NCI-H1694 (cell line): ENCODE results near the gene FBLN2.

Source experiments
- DNase-seq: peaks from one replicate; lab custom pipeline; 2025; lab: John Stamatoyannopoulos, UW

The FBLN2 gene

GRCh38 chr3:13605555-13605954 is 56.6 kb downstream of the FBLN2 start:
- DNase-seq: no peak

- no peak for DNase-seq
Observed at GRCh38 chr3:13607821-13608597, 59.1 kb downstream of the FBLN2 start.

DNA sequence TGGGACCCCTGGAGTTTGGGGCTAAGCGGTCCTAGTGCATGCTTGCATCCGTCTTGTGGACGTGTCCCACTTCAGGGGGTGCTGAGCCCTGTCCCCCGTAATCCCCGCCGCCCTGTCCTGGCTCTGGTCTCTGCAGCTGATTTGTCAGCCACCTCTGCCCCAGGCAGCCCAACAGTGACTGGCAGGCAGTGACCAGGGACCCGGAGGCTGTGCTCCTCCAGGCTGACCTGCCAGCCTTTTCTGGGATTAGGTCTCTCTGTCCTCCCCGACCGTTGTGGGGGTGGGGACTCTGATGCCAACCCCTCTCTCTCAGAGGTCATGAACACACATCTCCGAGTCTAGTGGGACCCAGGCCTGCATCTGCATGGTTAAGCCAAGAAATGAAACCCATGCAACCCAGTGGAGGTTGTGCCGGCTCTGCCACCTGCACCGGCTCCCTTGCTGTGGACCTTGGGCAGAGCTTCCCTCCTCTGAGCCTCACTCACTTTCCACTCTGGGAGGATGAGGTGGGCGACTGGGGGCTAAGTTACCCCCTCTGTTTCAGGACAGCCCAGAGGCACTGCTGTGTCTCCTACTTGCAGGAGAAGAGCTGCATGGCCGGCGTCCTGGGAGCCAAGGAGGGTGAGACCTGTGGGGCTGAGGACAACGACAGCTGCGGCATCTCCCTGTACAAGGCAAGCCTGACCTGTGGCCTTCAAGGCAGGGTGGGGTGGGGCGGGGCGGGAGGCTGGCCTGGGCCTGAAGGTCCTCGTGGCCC is 60.2 kb downstream of the FBLN2 start:
- DNase-seq: no peak

GRCh38 chr3:13610006-13610570 is 61.2 kb downstream of the FBLN2 start:
- no peak for DNase-seq

- no peak for DNase-seq
Observed at GRCh38 chr3:13611221-13611620, 62.3 kb downstream of the FBLN2 start.

DNA sequence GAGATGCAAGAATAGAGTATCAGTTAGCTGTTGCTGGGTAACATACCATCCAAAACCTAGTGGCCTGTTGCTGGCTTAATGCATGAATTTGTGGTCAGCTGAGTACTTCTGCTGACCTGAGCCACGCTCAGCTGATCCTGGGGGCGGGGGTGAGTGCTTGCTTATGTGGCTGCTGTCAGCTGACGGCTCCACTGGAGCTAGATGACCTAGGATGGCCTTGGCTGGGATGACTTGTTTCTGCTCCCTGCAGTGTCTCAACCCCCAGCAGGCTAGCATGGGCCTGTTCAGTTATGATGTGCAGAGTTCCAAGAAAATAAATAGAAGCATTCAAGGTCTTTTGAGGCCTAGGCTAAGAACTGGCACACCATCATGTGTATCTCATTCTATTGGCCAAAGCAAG is 63.9 kb downstream of the FBLN2 start:
- no peak for DNase-seq

GRCh38 chr3:13613343-13614190 is 64.6 kb downstream of the FBLN2 start:
- no peak for DNase-seq

DNA sequence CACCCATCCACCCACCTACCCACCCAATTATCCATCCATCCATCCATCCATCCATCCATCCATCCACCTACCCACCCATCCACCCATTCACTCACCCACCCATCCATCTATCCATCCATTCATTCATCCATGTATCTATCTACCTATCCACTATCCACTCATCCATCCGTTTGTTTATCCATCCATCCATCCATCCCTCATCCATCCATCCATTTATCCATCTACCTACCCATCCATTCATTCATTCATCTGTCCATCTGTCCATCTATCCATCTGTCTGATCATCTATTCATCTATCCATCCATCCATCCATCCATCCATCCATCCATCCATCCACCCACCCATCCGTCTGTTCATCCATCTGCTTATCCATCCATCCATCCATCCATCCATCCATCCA is 65.7 kb downstream of the FBLN2 start:
- no peak for DNase-seq

DNA sequence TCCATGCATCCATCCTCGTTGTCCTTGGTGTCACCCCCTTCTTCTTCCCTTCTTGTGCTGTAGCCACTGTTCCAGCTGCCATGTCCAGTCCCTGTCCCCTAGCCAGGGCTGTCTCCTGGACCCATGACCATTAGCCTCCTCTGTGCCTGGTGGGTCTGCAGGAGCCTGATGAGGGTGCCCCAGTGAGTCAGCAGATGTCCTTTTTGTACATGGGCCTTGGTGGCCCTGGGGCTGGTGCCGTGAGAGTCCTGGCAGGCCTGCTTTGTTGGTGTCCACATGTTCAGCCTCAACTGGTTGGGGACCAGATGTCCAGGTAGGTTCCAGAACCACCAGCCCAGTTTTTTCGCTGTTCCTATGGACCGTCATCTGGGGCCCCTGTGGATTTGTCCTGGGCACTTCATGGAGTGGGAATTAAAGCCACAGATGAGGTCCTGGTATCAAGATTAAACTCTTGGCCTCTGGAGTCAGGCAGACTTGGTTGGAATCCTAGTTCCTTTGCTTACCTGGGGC is 66.1 kb downstream of the FBLN2 start:
- no peak for DNase-seq

- no peak for DNase-seq
Observed at GRCh38 chr3:13616359-13616758, 67.4 kb downstream of the FBLN2 start.

DNA sequence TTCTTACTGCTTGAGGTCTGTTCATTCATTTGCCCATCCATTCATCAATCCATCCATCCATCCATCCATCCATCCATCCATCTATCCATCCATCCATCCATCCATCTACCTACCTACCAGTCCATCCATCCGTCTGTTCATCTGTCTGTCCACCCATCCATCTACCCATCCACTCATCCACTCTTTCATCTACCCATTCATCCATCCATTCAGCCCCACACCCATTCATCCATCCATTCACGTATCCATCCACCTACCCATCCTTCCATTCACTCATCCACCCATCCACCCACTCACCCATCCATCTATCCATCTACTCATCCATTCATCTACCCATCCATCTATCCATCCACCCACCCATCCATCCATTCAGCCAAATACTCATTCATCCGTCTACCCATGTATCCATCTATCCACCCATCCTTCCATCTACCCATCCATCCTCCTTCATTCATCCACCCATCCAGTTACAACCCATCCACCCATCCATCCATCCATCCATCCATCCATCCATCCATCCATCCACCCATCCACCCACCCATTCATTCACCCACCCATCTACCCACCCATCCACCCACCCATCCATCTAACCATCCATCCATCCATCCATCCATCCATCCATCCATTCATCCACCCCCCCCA is 68.3 kb downstream of the FBLN2 start:
- DNase-seq: no peak

DNA sequence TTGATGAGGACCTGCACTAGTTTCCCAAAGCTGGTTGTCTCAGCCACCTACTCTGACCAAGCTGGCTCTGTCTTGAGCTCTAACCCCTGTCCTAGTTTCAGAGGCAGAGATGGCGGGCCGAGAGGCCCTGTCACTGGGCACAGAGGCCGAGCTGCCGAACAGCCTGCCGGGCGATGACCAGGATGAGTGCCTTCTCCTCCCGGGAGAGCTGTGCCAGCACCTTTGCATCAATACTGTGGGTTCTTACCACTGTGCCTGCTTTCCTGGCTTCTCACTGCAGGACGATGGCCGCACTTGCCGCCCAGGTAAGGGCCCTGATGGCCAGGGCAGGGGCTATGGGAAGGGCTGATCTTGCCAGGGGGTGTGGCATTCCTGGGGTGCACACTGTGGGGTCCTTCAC is 69.1 kb downstream of the FBLN2 start:
- DNase-seq: no peak

GRCh38 chr3:13618836-13619235 is 69.9 kb downstream of the FBLN2 start:
- DNase-seq: no peak

DNA sequence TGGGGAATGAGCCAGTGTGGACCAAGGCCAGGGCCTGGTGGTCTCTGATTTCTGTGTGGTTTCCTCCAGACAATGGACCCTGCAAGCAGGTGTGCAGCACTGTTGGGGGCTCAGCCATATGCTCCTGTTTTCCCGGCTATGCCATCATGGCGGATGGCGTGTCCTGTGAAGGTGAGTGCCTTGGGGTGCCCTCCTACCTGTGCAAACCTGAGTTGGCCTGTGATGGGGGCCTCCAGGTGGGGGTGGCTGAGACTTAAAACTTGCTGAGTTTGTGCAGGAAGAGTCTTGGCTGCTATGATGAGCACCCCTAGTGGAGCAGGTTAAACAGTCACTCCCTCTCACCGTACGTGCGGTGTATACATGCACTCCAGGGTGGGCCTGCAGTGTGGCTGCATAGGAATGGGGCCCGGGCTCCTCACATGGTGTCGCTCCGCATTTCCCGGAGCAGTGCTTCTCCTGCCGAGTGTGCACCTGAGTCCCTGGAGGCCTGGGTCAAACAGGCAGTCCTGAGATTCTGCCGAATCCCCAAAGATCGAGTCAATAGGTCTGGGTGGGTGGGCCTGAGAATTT is 70.8 kb downstream of the FBLN2 start:
- DNase-seq: no peak

DNA sequence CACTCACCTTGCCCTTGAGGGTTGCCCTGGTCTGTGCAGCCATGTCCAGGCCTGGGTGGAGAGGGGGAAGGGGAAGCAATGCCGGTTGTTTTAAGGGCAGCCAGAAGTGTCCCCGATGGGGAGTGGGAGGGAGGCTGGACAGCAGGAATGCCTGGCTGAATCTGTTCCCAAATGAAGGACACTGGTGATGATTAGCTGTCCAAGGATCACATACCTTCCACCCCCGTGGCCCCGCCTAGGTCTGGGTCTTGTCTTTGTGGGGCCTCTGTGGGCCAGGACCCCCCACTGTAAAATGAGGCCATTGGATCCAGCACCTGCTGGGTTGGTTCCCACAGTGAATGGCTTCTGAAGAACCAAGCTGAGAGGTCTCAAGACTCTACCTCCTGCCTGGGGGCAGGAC is 71.4 kb downstream of the FBLN2 start:
- no peak for DNase-seq

DNA sequence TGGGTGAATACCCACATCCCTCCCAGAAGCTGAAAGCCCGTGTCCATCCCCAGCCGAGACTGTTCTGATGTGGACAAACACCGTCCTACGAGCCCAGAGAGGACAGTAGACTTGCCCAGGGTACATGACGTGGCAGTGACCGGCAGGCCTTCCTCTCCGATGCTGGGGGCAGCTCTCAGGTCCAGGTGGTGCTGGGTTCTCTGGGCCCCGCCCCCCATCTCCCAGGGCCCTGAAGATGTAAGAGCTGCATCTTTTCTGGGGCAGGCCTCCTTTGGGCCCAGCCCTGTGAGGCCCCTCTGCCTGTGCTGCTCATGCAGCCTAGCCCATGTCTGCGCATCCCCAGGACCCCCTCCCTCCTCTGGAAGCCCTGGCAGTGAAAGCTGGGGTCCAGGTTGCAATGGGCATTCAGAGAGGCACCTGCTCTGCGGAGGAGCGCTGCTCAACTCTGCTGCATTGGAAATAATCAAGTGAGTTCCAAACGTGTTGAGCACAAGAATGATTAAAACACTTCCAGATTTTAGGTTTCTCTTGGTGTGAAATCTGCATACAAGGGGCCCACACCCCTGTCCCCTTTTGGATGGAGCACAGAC is 71.9 kb downstream of the FBLN2 start:
- no peak for DNase-seq

GRCh38 chr3:13621381-13622221 is 72.7 kb downstream of the FBLN2 start:
- no peak for DNase-seq

DNA sequence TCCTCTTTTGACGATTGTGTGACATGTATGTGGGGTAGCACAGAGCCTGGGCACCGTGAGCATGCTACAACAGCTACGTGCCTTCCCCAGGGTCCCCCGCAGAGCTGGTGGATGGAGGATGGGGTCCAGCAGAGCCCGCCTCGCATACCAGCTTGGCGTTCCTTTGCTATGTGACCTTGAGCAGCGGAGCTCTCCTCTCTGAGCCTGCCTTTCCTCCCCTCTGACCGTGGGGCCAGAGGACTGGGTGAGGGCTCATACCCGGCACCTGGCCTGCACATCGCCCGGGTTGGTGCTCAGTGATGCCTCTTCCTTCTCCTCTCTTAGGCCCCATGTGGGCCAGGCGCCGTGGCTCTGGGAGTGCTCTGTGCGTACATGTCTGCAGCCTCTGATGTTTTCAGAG is 73.4 kb downstream of the FBLN2 start:
- DNase-seq: no peak

DNA sequence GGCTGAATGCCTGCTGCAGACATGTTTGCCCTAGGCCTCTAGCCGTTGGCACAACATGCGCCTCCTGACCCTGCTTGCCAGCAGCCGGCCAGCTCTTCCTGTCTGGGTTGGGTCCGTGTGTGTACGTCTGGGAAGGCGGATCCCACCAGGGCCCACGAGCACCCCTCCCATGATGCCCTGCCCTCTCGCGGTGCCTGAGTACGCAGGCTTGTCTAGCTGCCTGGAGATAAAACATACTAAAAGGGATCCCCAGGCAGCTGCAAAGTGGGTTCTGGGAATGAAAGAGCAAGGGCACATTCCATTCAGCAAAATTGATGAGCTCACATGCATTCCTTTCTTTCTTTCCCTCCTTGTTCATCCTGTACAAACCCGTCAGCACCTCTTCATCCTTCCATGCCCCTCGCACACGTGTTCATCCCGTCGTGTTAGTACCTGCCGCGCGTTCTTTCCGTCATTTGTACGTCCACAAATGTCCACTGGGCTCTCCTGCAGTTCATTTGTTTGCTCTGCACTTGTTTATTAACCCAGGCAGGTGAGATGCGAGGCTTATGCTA is 74.3 kb downstream of the FBLN2 start:
- DNase-seq: no peak

- DNase-seq: no peak
Observed at GRCh38 chr3:13624021-13624420, 75.1 kb downstream of the FBLN2 start.
